Astrocyte of the cerebellum (primary cell): ENCODE results near the gene PRODH.

Source experiments
- DNase-seq: peaks from one replicate; pipeline ENCODE4 v3.0.0-alpha.2; 2011; ENCODE audit warnings: low read depth
- H3K4me3 ChIP-seq: 2 replicates; pipeline ENCODE4 v1.5.1; 2011; ENCODE audit warnings: mild to moderate bottlenecking, low read depth, low read length, moderate library complexity
- in situ Hi-C: cut with HindIII; loops from 2 replicates; pipeline ENCODE4 v1.10.0; 2017; ENCODE audit warnings: low sequenced_read_pairs
- TF ChIP-seq, protein P1 (sequence below): IDR thresholded peaks from 2 replicates; pipeline ENCODE4 v1.5.1; 2012; ENCODE audit warnings: low read length, low read depth, moderate library complexity, mild to moderate bottlenecking; ENCODE audit errors: missing control alignments

The PRODH gene

GRCh38 chr22:18935889-18936529 is at the start of gene PRODH:
TSS of gene PRODH (minus strand) at chr22:18936293. CDS start at chr22:18936287, 6 bp downstream.
- TF ChIP-seq, protein P1, sequence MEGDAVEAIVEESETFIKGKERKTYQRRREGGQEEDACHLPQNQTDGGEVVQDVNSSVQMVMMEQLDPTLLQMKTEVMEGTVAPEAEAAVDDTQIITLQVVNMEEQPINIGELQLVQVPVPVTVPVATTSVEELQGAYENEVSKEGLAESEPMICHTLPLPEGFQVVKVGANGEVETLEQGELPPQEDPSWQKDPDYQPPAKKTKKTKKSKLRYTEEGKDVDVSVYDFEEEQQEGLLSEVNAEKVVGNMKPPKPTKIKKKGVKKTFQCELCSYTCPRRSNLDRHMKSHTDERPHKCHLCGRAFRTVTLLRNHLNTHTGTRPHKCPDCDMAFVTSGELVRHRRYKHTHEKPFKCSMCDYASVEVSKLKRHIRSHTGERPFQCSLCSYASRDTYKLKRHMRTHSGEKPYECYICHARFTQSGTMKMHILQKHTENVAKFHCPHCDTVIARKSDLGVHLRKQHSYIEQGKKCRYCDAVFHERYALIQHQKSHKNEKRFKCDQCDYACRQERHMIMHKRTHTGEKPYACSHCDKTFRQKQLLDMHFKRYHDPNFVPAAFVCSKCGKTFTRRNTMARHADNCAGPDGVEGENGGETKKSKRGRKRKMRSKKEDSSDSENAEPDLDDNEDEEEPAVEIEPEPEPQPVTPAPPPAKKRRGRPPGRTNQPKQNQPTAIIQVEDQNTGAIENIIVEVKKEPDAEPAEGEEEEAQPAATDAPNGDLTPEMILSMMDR = no peak
- DNase-seq = no peak
- no peak within 1 kb of the TSS for H3K4me3 ChIP-seq
- in situ Hi-C loops = no loop called here

GRCh38 chr22:18985780-18986179 is 49.7 kb upstream of the PRODH start:
- H3K4me3 ChIP-seq = no peak overlapping the region
- TF ChIP-seq, protein P1 = no peak
- no peak for DNase-seq
- in situ Hi-C loops = no loop called here

DNA sequence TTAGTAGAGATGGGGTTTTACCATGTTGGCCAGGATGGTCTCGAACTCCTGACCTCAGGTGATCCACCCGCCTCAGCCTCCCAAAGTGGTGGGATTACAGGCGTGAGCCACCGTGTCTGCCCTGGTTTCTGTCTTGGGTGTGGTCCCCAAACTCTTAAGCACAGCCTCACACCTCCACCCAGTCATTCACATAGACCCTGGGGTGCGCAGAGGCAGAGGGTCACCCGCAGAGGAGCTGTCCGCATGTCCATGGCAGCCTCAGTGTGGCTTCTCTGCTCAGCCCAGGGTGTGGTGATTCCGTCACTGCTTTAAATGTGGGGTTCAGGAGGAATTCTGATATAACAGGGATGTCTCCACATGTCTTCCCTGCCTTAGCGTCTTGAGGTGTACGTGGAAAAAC is 48.5 kb upstream of the PRODH start:
- no peak overlapping the region for H3K4me3 ChIP-seq

GRCh38 chr22:18983120-18983651 is 47.1 kb upstream of the PRODH start:
- in situ Hi-C loops = no loop called here
- TF ChIP-seq, protein P1 = no peak
- no peak for DNase-seq
- no peak overlapping the region for H3K4me3 ChIP-seq

More for the DNA sequence above, 48.5 kb upstream of the PRODH start:
- no peak for DNase-seq
- TF ChIP-seq, protein P1 = no peak
- in situ Hi-C loops = no loop called here

DNA sequence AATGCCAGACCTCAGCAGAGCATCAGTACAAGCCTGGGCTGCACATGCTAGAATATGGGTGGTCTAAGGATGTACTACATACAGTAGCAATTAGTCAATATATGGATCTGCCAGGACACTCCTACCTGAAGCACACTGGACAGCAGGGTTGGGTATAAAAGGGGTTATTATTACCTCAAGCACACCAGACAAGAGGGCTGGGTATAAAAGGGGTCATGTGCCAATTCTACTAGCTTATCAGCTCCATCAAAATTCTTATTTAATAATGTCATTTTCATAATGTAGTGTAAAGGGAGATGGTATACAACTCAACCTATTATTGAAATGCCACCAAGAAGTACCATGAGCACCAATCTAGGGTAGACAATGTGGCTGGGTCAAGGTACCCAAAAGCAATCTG is 44.7 kb upstream of the PRODH start:
- no peak for DNase-seq
- TF ChIP-seq, protein P1 = no peak
- in situ Hi-C loops = no loop called here
- no peak overlapping the region for H3K4me3 ChIP-seq

DNA sequence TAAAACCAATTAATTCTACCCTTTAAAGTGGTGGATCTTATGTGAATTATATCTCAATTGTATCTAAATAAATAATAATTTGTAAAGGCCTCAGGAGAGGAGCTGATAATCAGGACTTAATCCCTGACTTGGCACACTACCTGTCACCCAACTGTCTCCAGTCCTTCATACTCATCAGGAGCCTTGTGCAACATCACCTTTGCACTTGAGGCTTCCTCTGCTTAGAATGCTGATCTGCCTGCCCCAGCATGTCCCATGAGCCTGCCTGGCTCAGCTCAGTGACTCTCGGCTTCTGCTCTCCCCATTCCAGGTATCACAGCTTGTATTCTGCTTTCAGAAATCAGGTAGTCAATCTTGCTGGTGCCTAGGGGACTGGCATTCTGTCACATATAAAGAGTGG is 43.9 kb upstream of the PRODH start:
- in situ Hi-C loops = no loop called here
- TF ChIP-seq, protein P1 = no peak

GRCh38 chr22:18978506-18978905 is 42.4 kb upstream of the PRODH start:
- no peak overlapping the region for H3K4me3 ChIP-seq
- in situ Hi-C loops = no loop called here
- TF ChIP-seq, protein P1 = no peak
- no peak for DNase-seq

More for the DNA sequence above, 43.9 kb upstream of the PRODH start:
- DNase-seq = no peak
- no peak overlapping the region for H3K4me3 ChIP-seq
